ELR (cell line): ENCODE data around the gene ATP8B3.

Experiments
- DNase-seq: peaks from one replicate; pipeline ENCODE4 v3.0.0-alpha.2; 2015; ENCODE audit warnings: low read depth

ATP8B3 gene

DNA sequence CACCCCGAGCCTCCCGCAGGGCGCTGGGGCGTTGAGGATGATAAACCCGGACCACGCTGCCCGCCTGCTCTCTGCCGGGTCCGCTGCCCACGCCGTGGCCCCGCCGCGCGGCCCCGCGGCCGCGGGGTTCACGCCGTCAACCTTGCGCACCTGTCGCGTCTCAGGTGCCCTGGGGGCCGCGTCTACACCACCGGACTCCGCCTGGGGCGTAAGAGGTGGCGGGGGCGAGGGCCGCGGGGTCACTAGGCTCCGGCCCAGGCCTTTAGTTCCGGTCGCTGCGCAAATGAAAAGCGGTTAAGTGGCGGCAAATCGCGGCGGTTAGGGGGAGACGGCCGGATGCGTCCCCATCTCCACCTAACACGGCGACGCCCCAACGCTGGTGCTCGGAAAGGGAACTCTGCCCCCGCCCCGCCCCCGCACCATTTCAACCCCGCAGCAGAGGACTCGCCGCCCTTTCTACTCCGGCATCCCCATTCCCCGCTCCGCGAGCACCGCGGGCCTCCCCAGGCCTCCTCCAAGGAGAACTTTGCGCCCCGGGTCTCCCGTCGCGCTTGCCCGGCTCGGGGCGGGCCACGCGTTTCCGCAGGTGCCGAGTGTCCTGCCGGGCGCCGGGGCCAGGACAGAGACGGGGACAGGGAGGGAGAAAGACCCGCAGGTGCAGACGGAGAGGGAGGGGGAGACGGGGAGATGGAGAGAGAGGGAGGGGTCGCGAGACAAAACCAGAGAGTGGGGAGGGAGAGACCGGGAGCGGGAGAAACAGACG, 54.4 kb downstream of the ATP8B3 start:
- DNase-seq = no peak

DNA sequence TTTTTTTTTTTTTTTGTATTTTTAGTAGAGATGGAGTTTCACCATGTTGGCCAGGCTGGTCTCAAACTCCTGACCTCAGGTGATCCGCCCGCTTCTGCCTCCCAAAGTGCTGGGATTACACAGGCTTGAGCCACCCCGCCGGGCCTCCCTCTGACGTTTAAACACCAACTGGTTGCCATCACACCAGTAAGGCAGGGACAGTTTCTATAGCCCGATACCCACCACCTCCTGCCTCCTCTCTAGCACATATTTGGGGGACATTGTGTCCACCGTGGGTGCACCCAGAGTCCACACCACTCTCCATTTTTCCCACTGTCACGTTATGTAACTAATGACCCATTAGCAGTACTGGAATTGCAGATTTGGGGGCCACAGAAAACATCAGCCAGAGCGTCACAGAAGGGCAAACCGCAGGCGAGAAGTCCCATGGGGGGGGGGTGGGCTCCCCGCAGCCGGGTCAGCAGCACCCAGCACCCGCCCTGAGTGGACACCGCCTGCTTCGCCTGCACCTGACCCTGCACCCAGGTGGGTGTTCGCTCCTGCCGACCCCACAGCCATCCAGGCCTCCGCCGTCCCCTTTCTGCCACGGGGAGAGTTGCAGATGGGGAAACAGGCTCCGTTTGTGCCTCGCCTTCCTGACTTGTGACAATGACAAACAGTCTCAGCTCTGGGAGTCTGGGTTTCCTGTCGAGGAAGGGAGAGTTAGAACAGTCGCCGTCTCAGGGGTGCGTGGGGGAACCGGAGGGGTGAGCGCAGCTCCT, 55.2 kb downstream of the ATP8B3 start:
- DNase-seq = no peak

DNA sequence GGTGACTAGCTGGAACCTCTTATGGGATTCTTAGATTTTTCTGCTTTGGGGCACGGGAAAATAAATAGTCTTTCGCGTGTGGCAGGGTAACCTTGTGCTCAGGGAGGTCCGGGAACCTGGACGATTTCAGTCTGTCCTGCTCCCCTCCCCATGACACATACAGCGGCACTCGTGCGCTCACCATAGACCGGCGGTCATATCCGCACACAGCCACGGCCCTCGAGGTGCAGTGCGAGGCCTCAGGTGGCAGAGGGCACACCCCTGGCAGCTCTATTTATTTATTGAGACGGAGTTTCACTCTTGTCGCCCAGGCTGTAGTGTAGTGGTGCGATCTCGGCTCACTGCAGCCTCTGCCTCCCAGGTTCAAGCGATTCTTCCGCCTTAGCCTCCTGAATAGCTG, 55.8 kb downstream of the ATP8B3 start:
- DNase-seq = no peak

DNA sequence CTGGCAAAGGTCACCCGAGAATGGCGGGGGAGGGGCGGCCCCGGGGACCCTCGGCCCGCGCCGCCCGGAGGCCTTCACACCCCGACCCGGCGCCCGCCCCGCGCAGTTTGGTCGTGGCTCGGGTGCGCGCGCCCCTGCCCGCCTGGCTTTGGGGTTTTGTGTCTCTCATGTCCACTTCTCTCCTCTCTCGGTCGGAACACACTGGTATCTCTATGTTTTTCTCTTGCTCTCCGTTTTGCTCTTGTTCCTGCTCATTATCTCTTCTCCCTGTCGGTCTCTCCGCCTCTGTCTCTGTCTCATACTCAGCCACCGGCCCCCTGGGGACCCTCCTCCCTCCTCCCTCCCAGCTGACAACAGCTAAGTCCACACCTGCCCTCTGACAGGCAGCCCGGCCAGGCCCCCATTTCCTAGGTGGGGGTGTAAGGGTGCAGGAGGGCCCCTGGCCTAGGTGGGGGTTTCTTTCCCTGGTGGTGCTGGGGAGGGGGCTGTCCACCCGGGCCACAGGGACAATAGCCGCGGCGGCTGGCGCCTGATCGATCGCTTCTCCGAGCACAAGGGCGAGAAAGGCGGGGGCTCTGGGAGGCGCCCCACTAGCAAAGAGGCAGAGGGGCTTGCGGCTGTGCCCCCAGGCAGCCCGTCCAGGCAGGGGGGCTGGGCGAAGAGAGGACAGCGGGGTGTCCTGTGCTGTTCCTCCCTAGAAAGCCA, 56.5 kb downstream of the ATP8B3 start:
- no peak for DNase-seq

DNA sequence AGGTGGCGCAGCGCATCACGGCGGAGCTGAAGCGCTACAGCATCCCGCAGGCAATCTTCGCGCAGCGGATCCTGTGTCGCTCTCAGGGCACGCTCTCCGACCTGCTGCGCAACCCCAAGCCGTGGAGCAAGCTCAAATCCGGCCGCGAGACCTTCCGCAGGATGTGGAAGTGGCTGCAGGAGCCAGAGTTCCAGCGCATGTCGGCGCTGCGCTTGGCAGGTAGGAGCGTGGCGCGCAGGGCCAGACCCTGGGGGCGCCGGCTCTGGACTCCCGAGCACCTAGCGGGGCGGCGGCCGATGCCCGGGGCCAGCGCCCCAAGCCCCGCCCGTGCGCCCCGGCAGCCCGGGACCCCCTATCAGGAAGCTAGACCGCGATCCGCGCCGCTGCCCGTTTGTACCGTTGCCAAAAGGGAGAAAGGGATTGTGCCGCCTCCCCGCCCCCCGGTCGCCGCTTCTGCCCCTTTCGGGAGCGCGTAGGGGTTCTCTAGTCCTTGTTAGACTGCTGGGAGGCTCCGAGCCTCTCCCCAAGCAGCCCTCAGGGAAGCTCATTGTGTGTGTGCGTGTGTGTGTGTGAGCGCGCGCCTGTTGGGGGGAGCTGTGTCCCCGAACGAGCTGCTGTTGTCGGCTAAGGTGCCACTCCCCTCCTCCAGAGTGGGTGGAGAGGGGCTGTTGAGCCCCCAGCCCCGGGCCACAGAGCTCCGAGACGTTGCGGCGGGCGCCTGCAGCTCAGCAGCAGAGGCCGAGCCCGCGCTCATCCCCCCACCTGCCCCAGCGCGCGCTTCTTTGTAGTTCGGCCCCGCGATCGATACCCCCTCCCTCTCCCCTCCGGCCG, 57.2 kb downstream of the ATP8B3 start:
- DNase-seq = peak; percentile 43

DNA sequence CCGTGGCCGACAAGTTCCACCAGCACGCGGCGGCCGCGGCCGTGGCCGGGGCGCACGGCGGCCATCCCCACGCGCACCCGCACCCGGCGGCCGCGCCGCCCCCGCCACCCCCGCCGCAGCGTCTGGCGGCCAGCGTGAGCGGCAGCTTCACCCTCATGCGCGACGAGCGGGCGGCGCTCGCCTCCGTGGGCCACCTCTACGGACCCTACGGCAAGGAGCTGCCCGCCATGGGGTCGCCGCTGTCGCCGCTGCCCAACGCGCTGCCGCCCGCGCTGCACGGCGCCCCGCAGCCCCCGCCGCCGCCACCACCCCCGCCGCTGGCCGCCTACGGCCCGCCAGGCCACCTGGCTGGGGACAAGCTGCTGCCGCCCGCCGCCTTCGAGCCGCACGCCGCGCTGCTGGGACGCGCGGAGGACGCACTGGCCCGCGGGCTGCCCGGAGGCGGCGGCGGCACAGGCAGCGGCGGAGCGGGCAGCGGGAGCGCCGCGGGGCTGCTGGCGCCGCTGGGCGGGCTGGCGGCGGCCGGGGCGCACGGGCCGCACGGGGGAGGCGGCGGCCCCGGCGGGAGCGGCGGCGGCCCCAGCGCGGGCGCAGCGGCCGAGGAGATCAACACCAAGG, 57.9 kb downstream of the ATP8B3 start:
- no peak for DNase-seq

DNA sequence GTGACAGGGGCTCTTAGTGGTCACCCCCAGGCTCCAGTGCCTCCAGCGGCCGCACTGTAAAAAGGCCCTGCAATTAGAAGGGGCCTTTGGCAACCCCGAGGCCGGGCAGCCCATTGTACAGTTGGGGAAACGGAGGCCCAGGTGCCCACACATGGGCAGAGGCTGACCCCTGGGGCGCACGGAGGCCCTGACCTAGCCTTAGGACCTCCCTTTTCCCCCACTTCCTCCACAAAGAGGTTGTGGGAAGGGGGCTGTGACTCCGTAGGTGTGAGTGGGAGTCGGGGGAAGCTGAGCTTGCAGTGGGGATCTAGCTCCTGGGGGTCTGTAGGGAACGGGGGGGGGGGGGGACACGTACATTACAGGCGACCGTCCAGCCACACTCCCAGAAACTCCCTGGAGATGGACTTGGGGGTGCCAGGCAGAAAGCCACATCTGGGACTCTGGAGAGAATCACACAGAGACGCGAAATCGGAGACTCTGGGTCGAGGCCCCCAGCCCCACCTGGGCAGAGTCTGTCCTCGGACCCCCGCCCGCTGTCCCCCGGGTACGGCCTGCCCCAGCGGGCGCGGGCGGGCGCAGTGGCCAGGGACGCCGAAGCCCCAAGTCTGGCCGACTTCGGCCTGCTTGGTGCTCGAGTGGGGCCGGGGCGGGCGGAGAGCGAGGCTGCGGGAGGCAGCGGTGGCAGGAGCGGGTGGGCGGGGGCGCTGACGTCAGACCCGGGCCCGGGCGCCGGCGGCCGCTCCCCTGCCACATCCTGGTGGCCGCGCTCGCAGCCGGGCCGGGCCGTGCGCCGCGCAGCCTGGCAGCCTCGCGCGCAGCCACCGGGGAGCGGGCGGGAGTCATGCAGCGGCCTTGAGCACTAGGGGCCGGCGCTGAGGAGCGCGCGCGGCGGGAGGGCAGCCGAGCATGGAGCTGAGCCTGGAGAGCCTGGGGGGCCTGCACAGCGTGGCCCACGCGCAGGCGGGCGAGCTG, 59.0 kb downstream of the ATP8B3 start, which contains the start of gene ONECUT3:
Gene ONECUT3 (plus strand): TSS at position 750 of the 972 bp plus-strand sequence. CDS start 157 bp downstream, at position 907.
- DNase-seq = peak; percentile 43

DNA sequence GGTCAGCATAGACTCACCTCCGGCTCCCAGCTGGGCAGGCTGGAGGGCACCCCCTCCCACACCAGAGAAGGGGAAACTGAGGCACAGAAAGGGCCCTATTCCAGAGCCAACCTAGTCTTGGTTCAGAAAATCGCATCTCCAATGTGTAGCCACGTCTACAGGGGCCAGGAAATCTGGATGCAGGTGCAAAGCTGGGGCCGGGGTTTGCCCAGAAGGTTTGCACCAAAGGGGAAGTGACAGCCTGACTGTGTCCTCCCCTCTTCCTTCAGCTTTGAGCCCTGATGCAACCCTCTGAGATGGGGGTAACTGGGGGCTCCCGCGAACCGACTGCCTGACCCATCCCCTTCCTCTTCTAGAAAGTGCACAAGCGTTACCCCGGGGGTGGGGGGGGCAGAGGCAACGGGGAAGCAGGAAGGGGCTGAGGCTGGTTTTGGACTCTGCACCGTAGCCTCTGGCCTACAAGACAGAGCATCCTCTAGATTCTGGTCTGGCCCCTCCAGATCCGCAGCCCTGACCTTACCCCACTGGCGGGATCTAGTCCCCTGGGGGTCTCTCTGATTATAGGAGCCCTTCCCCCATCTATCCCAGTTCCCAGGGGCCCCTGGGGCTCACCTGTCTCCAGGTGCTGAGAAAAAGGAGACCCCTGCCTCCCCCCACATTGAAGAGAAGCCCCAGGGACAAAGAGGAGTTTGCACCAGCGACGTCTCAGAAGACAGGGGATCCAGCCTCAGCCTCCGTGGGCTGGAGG, 59.9 kb downstream of the ATP8B3 start:
- no peak for DNase-seq

DNA sequence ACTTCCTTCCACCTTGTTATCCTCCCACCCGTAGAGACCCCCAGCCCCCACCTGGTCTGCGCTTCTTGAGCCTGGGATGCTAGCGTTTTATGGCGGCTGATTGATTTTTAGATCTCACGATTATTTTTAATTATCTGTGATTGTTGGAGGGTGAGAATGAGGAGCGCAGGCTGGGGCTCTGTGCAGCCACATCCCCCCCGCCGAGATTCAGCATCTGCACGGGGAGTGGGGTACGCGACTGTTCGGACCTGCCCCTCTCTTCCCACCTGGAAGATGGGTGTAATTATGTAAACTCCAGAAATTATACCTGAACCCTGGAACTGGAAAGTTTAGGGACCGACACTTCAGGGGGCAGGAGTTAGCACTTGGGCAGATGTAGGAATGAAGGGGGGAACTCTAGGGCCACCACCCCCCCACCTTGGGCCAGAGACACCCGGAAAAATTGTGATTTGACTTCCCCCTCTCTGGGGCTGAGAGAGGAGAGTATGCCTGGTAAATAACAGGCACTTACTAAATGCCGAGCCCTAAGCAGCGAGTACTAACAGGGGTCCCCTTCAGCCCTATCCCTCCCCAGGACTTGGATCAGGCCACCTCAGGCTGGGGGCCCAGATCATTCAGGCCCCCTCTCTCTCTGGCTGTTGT, 60.6 kb downstream of the ATP8B3 start:
- DNase-seq = no peak

DNA sequence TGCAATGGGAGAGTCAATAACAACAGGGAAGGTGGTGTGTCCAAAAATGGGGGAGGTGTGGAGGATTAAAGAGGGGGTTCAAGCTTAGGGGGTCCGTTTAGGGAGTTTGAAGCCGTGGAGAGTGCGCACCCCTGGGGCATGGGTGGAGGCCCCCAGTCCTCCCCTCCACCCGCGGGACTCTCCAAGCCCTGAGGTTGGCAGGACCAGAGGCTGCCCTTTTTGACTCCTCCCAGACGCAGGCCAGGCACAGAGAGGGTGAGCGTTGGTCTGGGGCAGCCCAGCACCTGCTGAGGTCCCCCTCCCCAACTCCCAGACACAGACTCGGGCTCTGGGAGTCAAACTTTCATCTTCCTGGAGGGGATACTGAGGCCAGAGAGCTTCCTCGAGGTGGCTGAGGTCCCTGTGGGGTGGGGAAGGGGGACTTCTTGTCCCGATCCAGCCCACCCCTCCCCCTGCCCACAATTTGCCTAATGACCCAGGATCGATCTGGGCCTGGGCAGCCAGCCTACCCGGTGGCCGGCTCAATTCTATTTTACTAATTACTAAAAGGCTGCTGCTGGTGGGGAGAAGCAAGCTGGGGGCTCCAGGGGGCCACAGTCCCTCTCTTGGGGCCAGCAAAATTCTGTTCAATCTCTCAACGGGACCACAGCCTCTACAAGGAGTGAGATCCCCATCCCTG, 61.6 kb downstream of the ATP8B3 start:
- DNase-seq = no peak

DNA sequence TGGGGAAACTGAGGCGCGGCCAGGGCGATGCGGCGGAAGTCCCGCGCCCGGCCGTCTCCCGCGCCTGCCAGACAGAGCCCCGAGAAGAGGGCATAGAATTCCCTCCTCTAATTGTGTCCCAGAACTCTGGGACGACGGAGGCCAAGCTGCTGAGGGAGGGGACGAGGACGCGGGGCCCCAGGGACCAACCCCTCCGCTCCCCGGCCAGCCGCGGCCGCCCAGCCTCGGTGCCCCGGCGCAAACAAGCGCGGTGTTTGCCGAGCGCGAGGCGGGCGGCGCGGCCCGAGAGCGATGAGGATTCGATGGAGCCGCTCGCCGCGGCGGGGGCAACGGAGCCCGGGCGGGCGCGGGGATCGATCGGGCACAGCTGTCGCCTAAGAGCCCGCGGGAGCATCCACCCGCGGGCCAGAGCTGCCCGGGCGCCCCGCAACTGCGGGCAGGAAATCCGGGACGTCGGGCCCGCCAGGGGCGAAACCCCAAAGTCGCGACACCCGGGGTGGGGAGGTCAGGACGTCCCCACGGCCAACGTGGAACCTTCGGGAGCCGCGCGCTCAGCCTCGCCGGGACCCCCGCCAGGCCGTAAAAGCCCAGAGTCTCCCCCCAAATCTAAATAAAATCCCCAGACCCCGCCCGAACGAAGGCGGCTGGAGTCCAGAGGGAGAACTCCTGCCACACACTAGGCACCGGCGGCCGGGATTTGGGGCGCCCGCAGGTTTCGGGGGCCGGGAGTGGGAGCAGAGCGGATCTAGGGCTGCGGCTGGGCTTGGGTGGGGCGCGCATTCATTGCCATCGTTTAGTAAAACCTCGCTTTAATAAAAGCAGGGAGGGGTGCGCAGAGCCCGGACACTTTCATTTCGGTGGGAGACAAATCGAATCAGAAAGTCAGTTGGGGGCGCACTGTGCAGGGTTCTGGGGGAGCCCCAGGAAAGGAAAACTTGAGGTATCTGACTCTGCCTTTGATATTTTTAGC, 62.4 kb downstream of the ATP8B3 start:
- DNase-seq = no peak

DNA sequence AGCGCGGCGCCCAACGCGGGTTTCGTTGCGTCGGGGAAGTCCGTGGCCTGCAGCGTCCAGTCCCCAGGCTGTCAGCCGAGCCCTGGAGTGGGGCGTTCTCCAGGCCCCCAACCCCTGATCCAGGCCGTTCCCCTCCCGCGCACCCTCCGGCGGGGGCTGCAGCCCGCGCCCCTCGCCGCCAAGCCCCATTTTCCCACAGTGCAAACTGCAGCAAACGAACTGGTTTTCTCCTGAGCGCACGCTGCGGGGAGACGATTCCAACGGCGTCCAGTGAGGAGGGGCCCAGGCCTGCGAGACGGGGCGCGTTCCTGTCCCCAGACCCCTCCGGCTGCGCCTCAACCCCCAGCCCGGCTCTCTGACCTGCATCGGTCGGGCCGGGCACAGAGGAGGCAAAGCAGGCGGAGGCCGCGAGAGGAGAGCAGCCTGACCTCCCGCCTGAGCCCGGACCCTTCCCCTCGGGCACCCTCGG, 63.2 kb downstream of the ATP8B3 start:
- DNase-seq = no peak

DNA sequence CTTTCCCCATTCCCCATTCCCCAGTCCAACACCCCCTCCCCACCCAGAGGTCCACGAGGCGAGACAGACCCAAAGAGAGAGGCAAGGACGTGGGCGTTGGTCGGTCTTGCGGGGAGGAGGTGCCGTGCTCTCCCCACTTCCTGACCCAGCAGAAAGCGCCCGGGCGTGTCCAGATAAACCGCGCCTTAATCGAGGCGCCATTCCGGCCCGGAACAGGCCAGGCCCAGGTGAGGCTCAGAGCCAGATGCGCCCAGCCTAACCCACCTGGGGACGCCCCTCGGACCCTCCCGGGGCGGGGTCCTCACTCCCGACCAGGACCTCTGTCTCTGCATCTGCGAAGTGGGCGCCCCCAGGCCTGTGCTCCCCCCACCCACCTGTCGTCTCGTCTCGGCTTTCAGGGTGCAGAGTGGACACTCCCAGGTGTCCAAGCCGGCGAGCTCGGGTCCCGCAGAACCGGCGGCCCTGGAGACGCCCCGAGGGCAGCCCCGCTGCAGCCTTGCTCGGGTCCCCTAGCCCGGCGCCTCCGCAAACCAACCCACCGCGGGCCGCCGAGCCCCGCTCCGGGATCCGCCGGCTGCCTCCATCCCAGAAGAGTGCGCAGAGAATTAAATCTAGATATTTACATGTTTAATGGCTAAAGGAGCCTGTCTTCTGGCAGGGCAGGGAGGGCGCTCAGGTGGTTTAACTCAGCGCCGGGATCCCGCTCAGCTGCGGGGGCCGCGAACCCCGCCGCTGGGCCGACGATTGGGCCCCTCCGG, 63.8 kb downstream of the ATP8B3 start:
- peak; percentile 45 for DNase-seq

DNA sequence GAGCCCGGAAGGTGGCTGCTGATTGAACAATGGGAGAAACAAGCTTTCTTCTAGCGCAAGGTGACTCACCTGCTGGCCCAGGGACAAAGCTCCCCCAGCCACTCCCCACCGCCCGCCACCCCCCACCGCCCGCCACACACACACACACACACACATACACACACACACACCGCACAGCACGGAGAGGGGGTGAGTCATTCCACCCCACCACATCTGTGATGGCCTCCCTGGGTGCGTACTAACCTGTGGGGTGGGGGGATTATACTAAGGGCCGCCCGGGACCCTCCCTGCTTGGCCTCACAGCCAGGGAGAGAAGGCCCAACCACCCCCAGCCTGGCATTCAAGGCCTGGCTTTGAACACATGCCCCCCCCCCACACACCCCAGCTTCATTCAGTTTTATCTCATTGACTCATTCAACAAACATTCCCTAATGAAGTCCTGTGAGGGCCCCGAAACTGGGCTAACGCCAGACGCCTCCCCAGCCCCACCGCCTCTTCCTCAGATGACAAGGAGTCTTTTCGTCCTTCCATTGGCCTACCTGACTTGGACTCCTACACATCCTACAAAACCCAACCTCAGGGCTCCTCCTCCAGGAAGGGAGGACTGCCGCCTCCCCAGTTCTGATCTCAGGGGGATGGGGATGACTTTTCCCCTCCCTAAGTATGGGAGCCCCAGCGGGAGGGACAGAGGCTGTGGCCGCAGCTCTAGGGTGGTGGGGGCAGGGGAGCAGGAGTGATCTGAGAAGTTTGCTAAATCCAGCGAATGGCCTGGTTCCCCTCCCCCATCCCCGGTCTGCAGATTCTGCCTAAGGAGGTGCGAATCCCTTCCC, 64.6 kb downstream of the ATP8B3 start:
- DNase-seq = peak; percentile 94
